Esophagus squamous epithelium (tissue), 5 donors: ENCODE measurements around the gene TAB2. TPM values are rescaled to one million over a fixed set of nuclear protein-coding genes. Genes with fewer than 3 reads are reported as not detected.
"Not testable (repeated sequence)": the region's sequence is repeated elsewhere in the genome, so short reads cannot be mapped to it uniquely, and the experiment has no call there.

Source experiments
- DNase-seq: peaks from one replicate; lab custom pipeline; 2025; lab: John Stamatoyannopoulos, UW
- H3K27ac ChIP-seq, 4 donors: fragments of 200-600 bp; sonication (generic); one replicate each; pipeline ENCODE4 v1.5.1; 2016 to 2019; ENCODE audit warnings: mild to moderate bottlenecking in 1 of 4
- H3K27me3 ChIP-seq, 4 donors: fragments of 200-600 bp; sonication (generic); 1 replicate in 3 of 4; 2 replicates in 1 of 4; pipeline versions ENCODE4 v1.5.1 to v1.6.0; 2017 to 2021; ENCODE audit warnings: antibody characterized with exemption in 1 of 4
- H3K36me3 ChIP-seq, 3 donors: fragments of 200-600 bp; sonication (generic); one replicate each; pipeline ENCODE4 v1.5.1; 2016 to 2019
- H3K4me1 ChIP-seq, 3 donors: fragments of 200-600 bp; sonication (generic); one replicate each; pipeline ENCODE4 v1.5.1; 2017 to 2019
- H3K4me3 ChIP-seq, 4 donors: fragments of 200-600 bp; sonication (generic); 1 replicate in 3 of 4; 2 replicates in 1 of 4; pipeline ENCODE4 v1.5.1; 2016 to 2019; ENCODE audit warnings: mild to moderate bottlenecking in 2 of 4, moderate library complexity in 1 of 4
- H3K9me3 ChIP-seq, 3 donors: fragments of 200-600 bp; sonication (generic); one replicate each; pipeline ENCODE4 v1.5.1; 2016 to 2019
- CTCF ChIP-seq, 6 experiments: fragments of 450-650 bp in 4 of 6; fragments of 200-600 bp in 2 of 6; sonication (generic) in 2 of 6; IDR thresholded peaks; one replicate each; pipeline ENCODE4 v1.5.1; 2016 to 2019; ENCODE audit warnings: antibody characterized with exemption in 6 of 6, mild to moderate bottlenecking in 4 of 6, moderate library complexity in 4 of 6
- POLR2A ChIP-seq, 4 donors: fragments of 450-650 bp; IDR thresholded peaks; one replicate each; pipeline ENCODE4 v1.6.1; 2017; ENCODE audit warnings: antibody characterized with exemption in 4 of 4, mild to moderate bottlenecking in 4 of 4, moderate library complexity in 3 of 4
- WGBS, 2 donors: methylation state at CpG; one replicate each; pipeline ENCODE4 v1.1.5; 2018; 5-methylcytosine and 5-hydroxymethylcytosine counted together
- intact Hi-C: fragments of 100-400 bp; cut with DNase I; formaldehyde crosslinking; loops from one replicate; pipeline ENCODE4 v1.15.0; 2022
- total RNA-seq, 4 donors: library from RNA; depleted of rRNA; stranded (reverse); fragments of >200 nt; gene quantifications; one replicate each; pipeline ENCODE4 v1.1.0, GENCODE V29; 2016
- donor health status: DM: yes; HTN: yes; CAD: no.

TAB2 gene
- total RNA-seq, 4 donors from 2014 or later, result 27.6 to 47.1 (median 31.0) TPM

GRCh38 chr6:149319422-149319821, 1.9 kb downstream of the TAB2 start:
- no peak for TF ChIP-seq POLR2A (IDR thresholded peaks at IDR 0.05)
- TF ChIP-seq CTCF (IDR thresholded peaks at IDR 0.05), result no peak
- WGBS, 2 donors, result 7 to 15% methylated on average over 3 of the region's 3 CpGs
- Histone ChIP-seq H3K36me3 (no peaks in the 10 kb centered on the region), H3K27ac (peak overlapping the region in 3 of 4 donors; percentile 97 to 98 (median 97)), H3K9me3 (no peaks in the 10 kb centered on the region), H3K27me3 (peaks cover 0 to 13% (median 0%) of the 10 kb centered on the region in 4 donors), H3K4me1 (peaks cover 0 to 57% (median 8%) of the 10 kb centered on the region in 3 donors), H3K4me3 (peak overlapping the region in 3 of 4 donors; percentile 84 to 97 (median 96))
- DNase-seq, result no peak
- intact Hi-C loops, result no loop called here

- DNase-seq, intact Hi-C loops, H3K9me3 ChIP-seq, H3K36me3 ChIP-seq: not testable (repeated sequence)
- H3K4me1 ChIP-seq, result peaks cover 0 to 63% (median 14%) of the 10 kb centered on the region in 3 donors
- peak overlapping the region in 1 of 4 donors; percentile 97 for H3K4me3 ChIP-seq
- WGBS, 2 donors, result 70 to 76% methylated on average over 9 of the region's 10 CpGs
- peaks cover 0 to 12% (median 0%) of the 10 kb centered on the region in 4 donors for H3K27me3 ChIP-seq
- peak overlapping the region in 1 of 4 donors; percentile 30 for H3K27ac ChIP-seq
Measured at GRCh38 chr6:149320016-149320415, 2.5 kb downstream of the TAB2 start.

- no peak for TF ChIP-seq POLR2A (IDR thresholded peaks at IDR 0.05)
- no peak for TF ChIP-seq CTCF (IDR thresholded peaks at IDR 0.05)
- intact Hi-C loops, result no loop called here
- H3K27ac ChIP-seq, result no peak overlapping the region
- H3K9me3 ChIP-seq, result no peaks in the 10 kb centered on the region
- no peaks in the 10 kb centered on the region for H3K36me3 ChIP-seq
- no peak for DNase-seq
- H3K4me1 ChIP-seq, result peaks cover 0 to 71% (median 15%) of the 10 kb centered on the region in 3 donors
- H3K27me3 ChIP-seq, result peaks cover 0 to 8% (median 0%) of the 10 kb centered on the region in 4 donors
- no peak overlapping the region for H3K4me3 ChIP-seq
Measured at GRCh38 chr6:149320796-149321195, 3.3 kb downstream of the TAB2 start.

GRCh38 chr6:149323353-149323752, 5.8 kb downstream of the TAB2 start:
- intact Hi-C loops, result no loop called here
- 44 to 47% methylated on average over 2 of the region's 2 CpGs for WGBS, 2 donors
- H3K4me1 ChIP-seq, result peaks cover 0 to 77% (median 18%) of the 10 kb centered on the region in 3 donors

GRCh38 chr6:149323925-149324324, 6.4 kb downstream of the TAB2 start:
- DNase-seq, result no peak
- no peak for TF ChIP-seq POLR2A (IDR thresholded peaks at IDR 0.05)
- TF ChIP-seq CTCF (IDR thresholded peaks at IDR 0.05), result no peak
- Histone ChIP-seq H3K9me3 (no peaks in the 10 kb centered on the region), H3K4me1 (peaks cover 0 to 73% (median 18%) of the 10 kb centered on the region in 3 donors), H3K4me3 (no peak overlapping the region), H3K36me3 (no peaks in the 10 kb centered on the region), H3K27ac (peak overlapping the region in 1 of 4 donors; percentile 9), H3K27me3 (no peaks in the 10 kb centered on the region)
- 55 to 73% methylated on average over 2 of the region's 2 CpGs for WGBS, 2 donors
- intact Hi-C loops, result no loop called here

More at GRCh38 chr6:149323353-149323752, 5.8 kb downstream of the TAB2 start:
- Histone ChIP-seq H3K4me3 (no peak overlapping the region), H3K36me3 (no peaks in the 10 kb centered on the region), H3K27ac (peak overlapping the region in 1 of 4 donors; percentile 21), H3K27me3 (no peaks in the 10 kb centered on the region), H3K9me3 (no peaks in the 10 kb centered on the region)
- no peak for DNase-seq
- TF ChIP-seq CTCF (IDR thresholded peaks at IDR 0.05), result no peak
- TF ChIP-seq POLR2A (IDR thresholded peaks at IDR 0.05), result no peak

GRCh38 chr6:149324428-149324827, 6.9 kb downstream of the TAB2 start:
- no peak for DNase-seq
- intact Hi-C loops, result no loop called here
- H3K4me3 ChIP-seq, result no peak overlapping the region
- H3K9me3 ChIP-seq, result no peaks in the 10 kb centered on the region
- no peaks in the 10 kb centered on the region for H3K36me3 ChIP-seq
- H3K27me3 ChIP-seq, result no peaks in the 10 kb centered on the region
- peak overlapping the region in 1 of 4 donors; percentile 9 for H3K27ac ChIP-seq
- no peak for TF ChIP-seq CTCF (IDR thresholded peaks at IDR 0.05)
- TF ChIP-seq POLR2A (IDR thresholded peaks at IDR 0.05), result no peak
- H3K4me1 ChIP-seq, result peaks cover 0 to 70% (median 18%) of the 10 kb centered on the region in 3 donors
